AG10803 (cell line): ENCODE results near the gene B3GALT5.

Experiments
- DNase-seq: peaks from one replicate; pipeline ENCODE4 v3.0.0; 2010; ENCODE audit warnings: low read depth
- H3K4me3 ChIP-seq: 2 replicates; pipeline ENCODE4 v1.5.1; 2011; ENCODE audit warnings: mild to moderate bottlenecking, low read length, control low read depth
- TF ChIP-seq, protein P1 (sequence below): conservative IDR thresholded peaks from 2 replicates; pipeline ENCODE4 v1.5.1; 2011; ENCODE audit warnings: mild to moderate bottlenecking, low read length, control low read depth, inconsistent platforms

Gene B3GALT5

GRCh38 chr21:39625211-39625895 is 12.6 kb downstream of the B3GALT5 start:
- no peak overlapping the region for H3K4me3 ChIP-seq
- no peak for DNase-seq
- TF ChIP-seq, protein P1, sequence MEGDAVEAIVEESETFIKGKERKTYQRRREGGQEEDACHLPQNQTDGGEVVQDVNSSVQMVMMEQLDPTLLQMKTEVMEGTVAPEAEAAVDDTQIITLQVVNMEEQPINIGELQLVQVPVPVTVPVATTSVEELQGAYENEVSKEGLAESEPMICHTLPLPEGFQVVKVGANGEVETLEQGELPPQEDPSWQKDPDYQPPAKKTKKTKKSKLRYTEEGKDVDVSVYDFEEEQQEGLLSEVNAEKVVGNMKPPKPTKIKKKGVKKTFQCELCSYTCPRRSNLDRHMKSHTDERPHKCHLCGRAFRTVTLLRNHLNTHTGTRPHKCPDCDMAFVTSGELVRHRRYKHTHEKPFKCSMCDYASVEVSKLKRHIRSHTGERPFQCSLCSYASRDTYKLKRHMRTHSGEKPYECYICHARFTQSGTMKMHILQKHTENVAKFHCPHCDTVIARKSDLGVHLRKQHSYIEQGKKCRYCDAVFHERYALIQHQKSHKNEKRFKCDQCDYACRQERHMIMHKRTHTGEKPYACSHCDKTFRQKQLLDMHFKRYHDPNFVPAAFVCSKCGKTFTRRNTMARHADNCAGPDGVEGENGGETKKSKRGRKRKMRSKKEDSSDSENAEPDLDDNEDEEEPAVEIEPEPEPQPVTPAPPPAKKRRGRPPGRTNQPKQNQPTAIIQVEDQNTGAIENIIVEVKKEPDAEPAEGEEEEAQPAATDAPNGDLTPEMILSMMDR = no peak

- no peak overlapping the region for H3K4me3 ChIP-seq
- TF ChIP-seq, protein P1 = no peak
- DNase-seq = no peak
Observed at GRCh38 chr21:39628385-39628784, 15.6 kb downstream of the B3GALT5 start.

- TF ChIP-seq, protein P1 = no peak
- peak; percentile 31 for DNase-seq
- H3K4me3 ChIP-seq = no peak overlapping the region
Observed at GRCh38 chr21:39630191-39630591, 17.5 kb downstream of the B3GALT5 start.

DNA sequence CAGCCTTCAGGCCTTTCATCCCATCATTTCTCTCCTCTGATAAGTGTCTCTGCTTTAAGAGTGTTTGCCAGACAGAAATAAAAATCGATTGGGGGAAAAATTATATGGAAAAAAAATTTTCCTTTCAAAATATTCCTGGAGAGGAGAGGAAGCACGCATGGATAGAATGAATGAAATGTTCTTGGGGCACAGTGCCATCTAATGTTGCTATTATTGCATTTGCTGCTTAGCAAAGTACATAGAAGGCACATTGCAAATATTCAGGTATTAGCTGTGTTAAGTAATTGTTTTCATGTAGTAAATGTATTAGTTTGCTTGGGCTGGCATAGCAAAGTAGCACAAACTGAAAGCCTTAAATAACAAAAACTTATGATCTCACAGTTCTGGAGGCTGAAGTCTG is 18.1 kb downstream of the B3GALT5 start:
- TF ChIP-seq, protein P1 = no peak
- H3K4me3 ChIP-seq = no peak overlapping the region
- DNase-seq = peak; percentile 61

- no peak overlapping the region for H3K4me3 ChIP-seq
- TF ChIP-seq, protein P1 = no peak
- no peak for DNase-seq
Observed at GRCh38 chr21:39631842-39632562, 19.3 kb downstream of the B3GALT5 start.

DNA sequence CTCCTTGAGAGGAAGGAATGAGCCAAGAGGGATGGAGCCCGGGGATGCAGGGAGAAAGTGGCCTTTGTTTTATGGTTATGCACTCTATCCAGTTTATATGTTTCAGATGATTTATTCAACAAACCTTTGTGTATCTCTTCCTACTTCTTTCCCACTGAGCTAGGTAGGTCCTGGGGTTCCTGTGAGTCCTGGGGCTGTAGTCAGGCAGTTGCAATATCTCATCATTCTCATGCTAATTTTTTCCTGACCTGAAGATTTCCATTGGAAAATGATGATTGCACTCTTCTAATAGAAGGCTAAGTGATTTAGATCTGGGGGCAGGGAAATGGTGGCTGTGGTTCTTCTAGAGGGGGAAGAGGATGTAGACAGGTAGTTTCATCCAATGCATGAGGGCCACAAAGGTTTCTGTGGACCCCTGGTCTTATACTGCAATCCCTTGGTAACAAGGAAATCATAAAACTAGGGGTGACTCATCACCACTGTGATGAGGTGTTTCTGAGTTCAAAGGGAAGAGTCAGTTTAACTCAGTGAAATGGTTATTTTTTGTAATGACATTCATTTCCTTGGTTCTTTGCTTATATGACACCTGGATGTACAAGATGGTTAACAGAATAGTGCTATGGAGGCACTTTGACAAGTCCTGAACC is 20.2 kb downstream of the B3GALT5 start:
- peak; percentile 47 for DNase-seq
- TF ChIP-seq, protein P1 = no peak
- H3K4me3 ChIP-seq = no peak overlapping the region
